T47D (cell line): Measurements from ENCODE around the gene CABS1.

Experiments
- DNase-seq, 2 experiments: peaks; one replicate each; pipeline versions ENCODE4 v3.0.0 to v3.0.0-alpha.2; 2011 to 2012; ENCODE audit warnings: low read depth in 1 of 2, low spot score in 1 of 2
- JUND ChIP-seq: IDR thresholded peaks from 2 replicates; pipeline ENCODE4 v1.6.1; 2012; ENCODE audit warnings: low read depth
- in situ Hi-C: cut with HindIII; loops from 2 replicates; pipeline ENCODE4 v1.10.0; 2016; ENCODE audit warnings: low sequenced_read_pairs, low pct_unique_long_range_greater_than_20kb

CABS1 gene

GRCh38 chr4:70356185-70356584, 21.4 kb downstream of the CABS1 start:
- no peak for TF ChIP-seq JUND
- DNase-seq: no peak
- in situ Hi-C loops: no loop called here

- in situ Hi-C loops: no loop called here
- DNase-seq: no peak
- TF ChIP-seq JUND: no peak
Measured at GRCh38 chr4:70359115-70359661, 24.4 kb downstream of the CABS1 start.

GRCh38 chr4:70360460-70360859, 25.7 kb downstream of the CABS1 start, which contains the start of gene SMR3A:
Gene SMR3A, plus strand, starts transcription at chr4:70360760. Its CDS starts 1,356 bp downstream, at chr4:70362116.
- in situ Hi-C loops: no loop called here
- TF ChIP-seq JUND: no peak
- DNase-seq: no peak

- no peak for DNase-seq
- in situ Hi-C loops: no loop called here
- TF ChIP-seq JUND: no peak
Measured at GRCh38 chr4:70364002-70364401, 29.2 kb downstream of the CABS1 start.

GRCh38 chr4:70365479-70365878, 30.7 kb downstream of the CABS1 start:
- in situ Hi-C loops: no loop called here
- DNase-seq: peak in 1 of 2 experiments; percentile 12
- TF ChIP-seq JUND: no peak

- in situ Hi-C loops: no loop called here
- DNase-seq: no peak
- TF ChIP-seq JUND: no peak
Measured at GRCh38 chr4:70367813-70368212, 33.0 kb downstream of the CABS1 start.

GRCh38 chr4:70371987-70372386, 37.2 kb downstream of the CABS1 start:
- in situ Hi-C loops: no loop called here
- no peak for TF ChIP-seq JUND
- no peak for DNase-seq

GRCh38 chr4:70372760-70373159, 38.0 kb downstream of the CABS1 start:
- DNase-seq: no peak
- in situ Hi-C loops: no loop called here
- no peak for TF ChIP-seq JUND

- in situ Hi-C loops: no loop called here
- no peak for DNase-seq
- no peak for TF ChIP-seq JUND
Measured at GRCh38 chr4:70380578-70380977, 45.8 kb downstream of the CABS1 start.

GRCh38 chr4:70382691-70383181, 48.0 kb downstream of the CABS1 start, which contains the start of gene SMR3B:
Gene SMR3B, plus strand, starts transcription at chr4:70383131. Its CDS starts 1,380 bp downstream, at chr4:70384511.
- in situ Hi-C loops: no loop called here
- no peak for DNase-seq
- TF ChIP-seq JUND: no peak
